ENCODE data around the gene NKX2-1. TPM values are rescaled to one million over a fixed set of nuclear protein-coding genes. Genes with fewer than 3 reads are reported as not detected.

The NKX2-1 gene
- total and polyA plus RNA-seq, 3 donors from 2014 or later = 0.43 to 0.79 TPM; not detected in 1

GRCh38 chr14:36509069-36509917, 10.7 kb downstream of the NKX2-1 start:
- DNase-seq = no peak
- H3K4me1 ChIP-seq = no peaks in the 10 kb centered on the region
- no peak overlapping the region for H3K27ac ChIP-seq
- intact Hi-C loops (cut with DNase I; ENCODE audit: low total_unique reads) = no loop called here
- 3 to 4% methylated on average over 14 of the region's 14 CpGs for WGBS, 2 donors
- H3K4me3 ChIP-seq = no peak overlapping the region
- no peaks in the 10 kb centered on the region for H3K9me3 ChIP-seq
- TF ChIP-seq, protein P1, sequence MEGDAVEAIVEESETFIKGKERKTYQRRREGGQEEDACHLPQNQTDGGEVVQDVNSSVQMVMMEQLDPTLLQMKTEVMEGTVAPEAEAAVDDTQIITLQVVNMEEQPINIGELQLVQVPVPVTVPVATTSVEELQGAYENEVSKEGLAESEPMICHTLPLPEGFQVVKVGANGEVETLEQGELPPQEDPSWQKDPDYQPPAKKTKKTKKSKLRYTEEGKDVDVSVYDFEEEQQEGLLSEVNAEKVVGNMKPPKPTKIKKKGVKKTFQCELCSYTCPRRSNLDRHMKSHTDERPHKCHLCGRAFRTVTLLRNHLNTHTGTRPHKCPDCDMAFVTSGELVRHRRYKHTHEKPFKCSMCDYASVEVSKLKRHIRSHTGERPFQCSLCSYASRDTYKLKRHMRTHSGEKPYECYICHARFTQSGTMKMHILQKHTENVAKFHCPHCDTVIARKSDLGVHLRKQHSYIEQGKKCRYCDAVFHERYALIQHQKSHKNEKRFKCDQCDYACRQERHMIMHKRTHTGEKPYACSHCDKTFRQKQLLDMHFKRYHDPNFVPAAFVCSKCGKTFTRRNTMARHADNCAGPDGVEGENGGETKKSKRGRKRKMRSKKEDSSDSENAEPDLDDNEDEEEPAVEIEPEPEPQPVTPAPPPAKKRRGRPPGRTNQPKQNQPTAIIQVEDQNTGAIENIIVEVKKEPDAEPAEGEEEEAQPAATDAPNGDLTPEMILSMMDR (IDR thresholded peaks at IDR 0.05) = no peak
- no peak for TF ChIP-seq POLR2A (IDR thresholded peaks at IDR 0.05)
- H3K27me3 ChIP-seq = no peaks in the 10 kb centered on the region
- H3K36me3 ChIP-seq (ENCODE audit: low read depth, missing control alignments) = no peaks in the 10 kb centered on the region

- Histone ChIP-seq H3K4me1 (peaks cover 5% of the 10 kb centered on the region), H3K27ac (no peak overlapping the region), H3K36me3 (ENCODE audit: low read depth, missing control alignments) (no peaks in the 10 kb centered on the region), H3K4me3 (no peak overlapping the region), H3K9me3 (no peaks in the 10 kb centered on the region), H3K27me3 (no peaks in the 10 kb centered on the region)
- intact Hi-C loops (cut with DNase I; ENCODE audit: low total_unique reads) = no loop called here
- no peak for TF ChIP-seq POLR2A (IDR thresholded peaks at IDR 0.05)
- TF ChIP-seq, protein P1 (IDR thresholded peaks at IDR 0.05) = no peak
- no peak for DNase-seq
- WGBS, 2 donors = 2 to 4% methylated on average over 9 to 32 of the region's 32 CpGs
Measured at GRCh38 chr14:36508418-36509068, 11.5 kb downstream of the NKX2-1 start.

GRCh38 chr14:36507847-36508417, 12.1 kb downstream of the NKX2-1 start:
- intact Hi-C loops (cut with DNase I; ENCODE audit: low total_unique reads) = no loop called here
- H3K27me3 ChIP-seq = no peaks in the 10 kb centered on the region
- H3K4me1 ChIP-seq = peaks cover 5% of the 10 kb centered on the region
- H3K9me3 ChIP-seq = no peaks in the 10 kb centered on the region
- H3K27ac ChIP-seq = no peak overlapping the region
- no peak for DNase-seq
- no peak overlapping the region for H3K4me3 ChIP-seq
- H3K36me3 ChIP-seq (ENCODE audit: low read depth, missing control alignments) = no peaks in the 10 kb centered on the region
- TF ChIP-seq POLR2A (IDR thresholded peaks at IDR 0.05) = no peak
- TF ChIP-seq, protein P1 (IDR thresholded peaks at IDR 0.05) = no peak
- WGBS, 2 donors = 2 to 3% methylated on average over 21 to 28 of the region's 28 CpGs

GRCh38 chr14:36506732-36507614, 13.1 kb downstream of the NKX2-1 start:
- Histone ChIP-seq H3K4me1 (peaks cover 5% of the 10 kb centered on the region), H3K9me3 (no peaks in the 10 kb centered on the region), H3K4me3 (no peak overlapping the region), H3K27ac (no peak overlapping the region), H3K36me3 (ENCODE audit: low read depth, missing control alignments) (no peaks in the 10 kb centered on the region), H3K27me3 (no peaks in the 10 kb centered on the region)
- no peak for TF ChIP-seq POLR2A (IDR thresholded peaks at IDR 0.05)
- TF ChIP-seq, protein P1 (IDR thresholded peaks at IDR 0.05) = no peak
- no peak for DNase-seq
- 6 to 9% methylated on average over 8 to 10 of the region's 10 CpGs for WGBS, 2 donors
- intact Hi-C loops (cut with DNase I; ENCODE audit: low total_unique reads) = no loop called here

Data from testis (tissue), 3 donors.